Renal cortical epithelial cell (primary cell): ENCODE measurements around the gene CCDC138. TPM values are rescaled to one million over a fixed set of nuclear protein-coding genes. Genes with fewer than 3 reads are reported as not detected.

Experiments
- DNase-seq: peaks from one replicate; pipeline ENCODE4 v3.0.0-alpha.2; 2011; ENCODE audit warnings: low read depth
- total RNA-seq: library from RNA; depleted of rRNA; stranded (reverse); fragments of >200 nt; gene quantifications from 2 replicates; pipeline ENCODE4 v1.2.3, GENCODE V29; 2014

Gene CCDC138
- total RNA-seq, 1 donor from 2014 or later: 6.4 TPM

GRCh38 chr2:108894766-108895165, 108.2 kb downstream of the CCDC138 start:
- DNase-seq: no peak

DNA sequence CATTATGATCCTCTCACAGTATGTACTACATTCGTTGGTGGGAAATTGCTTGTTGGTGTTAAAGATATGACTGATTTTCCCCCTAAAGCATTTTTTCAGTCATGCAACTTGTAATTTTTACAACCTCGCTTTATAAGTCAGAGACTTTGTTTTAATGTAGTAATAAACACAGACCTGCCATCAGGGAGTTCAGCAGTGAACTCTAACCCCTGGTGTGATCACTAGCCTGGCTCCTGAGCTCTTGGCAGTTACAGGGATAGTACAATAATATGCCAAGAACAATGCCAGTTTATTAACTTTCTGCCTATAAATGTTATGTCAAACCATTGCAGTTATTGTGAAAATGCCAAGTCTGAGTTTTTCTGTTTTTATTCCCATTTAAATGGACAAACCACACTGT, 108.6 kb downstream of the CCDC138 start:
- DNase-seq: no peak

DNA sequence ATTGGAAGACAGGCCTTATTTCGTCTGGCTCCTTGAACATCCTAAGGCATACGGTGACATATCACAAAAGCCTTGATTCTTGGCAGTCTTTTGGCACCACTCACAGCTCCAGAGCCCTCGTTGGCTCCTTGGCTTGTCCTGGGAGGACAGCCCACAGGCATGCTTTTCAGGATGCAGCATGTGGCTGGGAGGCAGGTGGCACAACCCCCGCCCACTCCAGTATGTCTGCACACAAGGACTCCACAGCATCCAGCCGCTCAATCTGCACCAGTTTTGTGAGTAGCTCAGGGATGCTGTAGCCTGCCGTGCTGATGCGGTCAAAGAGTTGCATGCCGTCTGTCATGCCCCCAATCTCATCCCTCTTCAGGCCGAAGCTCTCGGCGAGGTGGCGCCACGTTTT, 110.2 kb downstream of the CCDC138 start:
- DNase-seq: no peak

DNA sequence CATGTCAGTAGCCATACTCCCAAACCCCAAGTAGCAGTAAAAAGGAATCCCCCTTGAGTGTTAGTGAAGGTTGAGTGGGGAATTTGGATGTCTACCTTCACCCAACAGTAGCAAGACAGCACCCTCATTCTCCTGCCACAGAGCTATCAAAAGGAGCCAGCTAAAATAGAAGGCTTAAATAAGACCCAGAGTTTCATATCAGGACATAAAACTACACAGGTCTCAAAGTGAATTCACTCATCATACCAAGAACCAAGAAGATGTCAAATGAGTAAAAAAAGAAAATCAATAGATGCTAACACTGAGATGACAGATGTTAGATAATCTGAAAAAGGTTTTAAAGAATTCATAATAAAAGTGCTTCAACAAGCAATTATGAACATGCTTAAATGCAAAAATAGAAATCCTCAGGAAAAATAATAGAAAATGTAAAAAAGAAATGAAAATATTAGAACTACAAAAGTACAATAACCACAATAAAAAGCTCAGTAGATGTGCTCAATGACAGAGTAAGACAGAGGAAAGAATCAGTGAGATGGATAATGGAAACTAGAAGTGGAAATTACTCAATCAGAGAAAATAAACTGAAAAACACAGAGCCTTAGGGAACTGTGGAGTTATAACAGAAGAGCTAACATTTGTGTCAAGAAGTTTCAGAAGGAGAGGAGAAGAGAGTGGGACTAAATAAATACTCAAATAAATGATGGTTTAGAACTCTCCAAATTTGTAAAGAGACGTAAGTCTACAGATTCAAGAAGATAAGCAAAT, 111.9 kb downstream of the CCDC138 start:
- no peak for DNase-seq

GRCh38 chr2:108904680-108905079, 118.1 kb downstream of the CCDC138 start:
- DNase-seq: no peak

GRCh38 chr2:108905176-108905575, 118.6 kb downstream of the CCDC138 start:
- no peak for DNase-seq

- DNase-seq: no peak
Observed at GRCh38 chr2:108905906-108906305, 119.3 kb downstream of the CCDC138 start.

DNA sequence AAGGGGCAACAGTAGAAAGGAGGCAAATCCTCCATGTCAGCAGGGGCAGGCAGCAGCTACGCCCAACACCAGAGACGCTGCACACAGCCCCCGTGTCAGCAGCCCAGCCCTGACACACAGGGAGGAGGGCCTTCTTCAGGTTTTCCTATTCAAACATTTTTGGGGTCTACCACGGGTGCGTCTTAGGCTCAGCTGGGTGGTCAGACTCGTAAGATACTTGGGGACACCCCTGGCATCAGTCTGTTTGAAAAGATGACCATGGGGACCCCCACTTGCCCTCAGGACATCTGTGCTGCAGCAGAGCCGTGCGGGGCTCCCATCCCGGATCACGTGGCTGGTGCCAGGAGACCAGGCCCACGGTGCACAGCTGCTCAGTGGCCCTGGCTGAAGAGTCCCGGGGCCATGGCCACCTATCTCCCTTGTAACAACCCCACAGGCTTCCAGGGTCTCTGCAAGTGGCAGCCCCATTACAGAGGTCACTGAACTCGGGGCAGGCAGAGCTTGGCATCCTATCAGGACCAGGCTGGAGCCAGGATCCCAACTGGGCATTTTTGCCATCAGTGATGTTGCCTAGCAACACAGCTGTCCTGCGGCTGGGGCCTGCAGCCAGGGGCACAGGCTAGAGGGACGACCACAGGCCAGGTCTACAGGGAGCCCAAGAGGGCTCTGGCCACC, 120.0 kb downstream of the CCDC138 start:
- no peak for DNase-seq

- no peak for DNase-seq
Observed at GRCh38 chr2:108907822-108908712, 121.5 kb downstream of the CCDC138 start.

GRCh38 chr2:108908713-108909070, 122.1 kb downstream of the CCDC138 start:
- DNase-seq: no peak

DNA sequence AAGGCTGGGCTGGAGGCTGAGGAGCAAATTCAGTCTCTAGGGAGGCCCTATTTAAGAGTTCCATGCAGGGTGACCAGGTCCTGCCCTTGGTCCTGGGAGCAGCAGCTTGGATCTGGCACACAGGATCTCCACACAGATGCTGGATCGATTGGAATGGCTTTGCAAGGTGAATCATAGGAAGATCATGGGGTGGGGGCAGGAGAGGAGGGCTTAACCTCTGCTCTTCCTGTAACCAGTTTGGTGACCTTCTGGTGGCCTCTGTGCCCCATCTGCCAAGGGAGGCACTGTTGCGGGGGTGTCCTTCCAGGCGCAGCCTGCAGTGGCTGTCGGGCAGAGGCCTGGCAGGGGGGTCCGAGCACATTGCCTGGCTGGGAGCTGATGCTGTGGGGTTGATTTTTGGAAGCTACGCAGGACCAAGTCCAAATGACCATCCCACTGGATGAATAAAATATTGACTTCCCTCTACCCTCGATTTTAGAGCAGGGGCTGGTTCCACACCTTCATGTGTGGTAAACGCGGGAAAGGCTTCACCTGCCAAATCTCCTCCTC, 122.8 kb downstream of the CCDC138 start:
- no peak for DNase-seq

DNA sequence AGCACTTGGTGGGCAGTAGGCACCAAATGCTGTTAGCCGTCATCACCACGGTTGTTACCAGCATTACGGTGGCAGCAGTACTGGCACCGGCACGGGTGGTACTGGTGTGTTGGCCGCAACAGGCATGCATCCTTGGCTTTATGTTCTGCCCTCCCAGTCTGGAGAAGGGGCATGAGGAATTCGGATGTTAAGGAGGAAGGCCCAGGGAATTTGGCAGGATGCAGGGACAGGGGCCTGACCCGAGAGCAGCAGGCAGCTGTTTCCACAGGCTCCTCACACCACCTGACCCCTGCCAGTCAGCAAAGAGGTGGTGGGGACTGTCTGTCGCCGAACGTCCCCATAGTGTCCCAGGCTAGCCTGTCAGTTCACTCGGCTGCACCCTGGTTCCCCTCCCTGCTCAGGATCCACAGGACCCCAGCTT, 123.5 kb downstream of the CCDC138 start:
- DNase-seq: no peak

DNA sequence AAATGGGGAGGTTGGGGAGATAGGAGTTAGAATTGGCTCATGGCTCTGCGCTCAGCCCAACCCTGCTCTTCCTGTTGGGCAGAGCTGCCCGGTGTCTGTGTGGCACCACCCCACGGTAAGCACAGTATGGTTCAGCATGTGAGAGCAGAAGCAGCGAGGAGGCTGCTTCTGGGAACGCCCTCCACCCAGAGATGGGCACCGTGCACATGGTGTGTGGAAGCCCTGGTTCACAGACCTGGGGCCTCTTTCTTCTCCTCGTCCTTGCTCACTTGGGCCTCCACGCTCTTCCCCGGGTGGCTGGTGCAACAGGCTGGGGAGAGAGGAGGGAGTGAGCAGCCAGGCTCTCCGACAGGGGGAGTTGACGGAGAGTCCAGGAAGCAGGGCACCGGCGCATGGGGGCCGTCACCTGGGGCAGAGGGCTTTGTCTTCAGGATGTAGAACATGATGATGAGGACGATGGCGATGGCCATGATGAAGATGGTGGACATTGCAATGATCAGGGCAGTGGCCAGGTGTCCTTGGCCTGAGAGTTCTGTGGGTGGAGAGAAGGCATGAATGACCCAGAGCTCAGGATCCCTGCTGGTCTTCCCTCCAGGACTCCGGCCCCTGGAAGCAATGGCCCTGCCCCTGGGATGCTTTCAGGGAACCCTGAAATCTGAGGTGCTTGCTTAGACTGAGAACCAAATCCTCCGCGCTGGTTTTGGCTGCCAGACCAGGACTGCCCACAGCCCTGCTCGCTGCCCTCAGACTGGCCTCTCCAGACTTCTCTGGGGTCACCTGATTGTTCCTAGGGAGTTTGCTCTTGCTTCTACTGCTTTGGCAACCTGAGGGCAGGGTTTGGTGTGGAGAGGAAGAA, 124.2 kb downstream of the CCDC138 start:
- DNase-seq: no peak

DNA sequence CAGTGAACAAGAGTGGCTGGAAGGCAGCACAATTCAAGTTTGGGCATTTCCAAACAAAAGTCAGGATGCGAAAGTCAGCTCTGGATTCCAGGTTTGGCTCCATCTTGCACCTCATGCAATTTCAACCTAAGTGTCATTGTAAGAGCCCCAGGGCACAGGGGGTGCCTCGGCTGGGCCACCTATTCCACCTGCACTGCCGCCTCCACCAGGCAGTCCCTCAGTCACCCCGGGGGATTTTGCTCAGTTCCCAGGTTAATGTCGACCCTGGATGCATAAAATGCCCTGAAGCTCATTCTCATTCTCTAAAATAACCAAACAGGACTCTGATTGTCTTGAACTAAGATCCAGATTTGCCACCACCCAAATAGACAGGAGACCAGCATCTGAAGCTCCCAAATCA, 124.8 kb downstream of the CCDC138 start:
- DNase-seq: no peak

- DNase-seq: no peak
Observed at GRCh38 chr2:108911807-108912628, 125.4 kb downstream of the CCDC138 start.

DNA sequence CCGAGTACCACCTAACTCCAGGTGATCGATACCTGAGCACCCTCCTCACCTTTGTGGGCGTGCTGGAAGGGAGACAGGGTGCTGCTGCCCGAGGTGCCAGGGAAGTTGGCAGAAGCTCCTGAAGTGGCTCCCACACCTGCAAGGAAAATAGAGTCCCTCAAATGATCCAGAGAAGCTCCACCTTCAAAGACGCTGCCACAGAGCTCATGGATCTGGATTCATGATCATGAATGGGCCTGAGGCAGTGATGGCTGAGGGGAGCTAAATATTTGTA, 126.0 kb downstream of the CCDC138 start:
- DNase-seq: no peak

GRCh38 chr2:108916122-108916795, 129.7 kb downstream of the CCDC138 start:
- DNase-seq: no peak

GRCh38 chr2:108916796-108917421, 130.3 kb downstream of the CCDC138 start:
- DNase-seq: no peak

GRCh38 chr2:108917526-108917925, 131.0 kb downstream of the CCDC138 start:
- DNase-seq: no peak
